Activated naive CD8-positive, alpha-beta T cell treated with anti-CD3 and anti-CD28 coated beads, Interleukin-2, amount 50 U/mL, for 16 hours (primary cell): Measurements from ENCODE around the gene GALNTL6.

Experiments
- DNase-seq: peaks from one replicate; pipeline ENCODE4 v3.0.0-alpha.2; 2020; ENCODE audit warnings: low read depth, low spot score

The GALNTL6 gene

GRCh38 chr4:172547724-172548123 lies 734.5 kb downstream of the GALNTL6 start:
- no peak for DNase-seq

- DNase-seq, result no peak
Measured at GRCh38 chr4:172553216-172553615, 740.0 kb downstream of the GALNTL6 start.

GRCh38 chr4:172554588-172554987 lies 741.4 kb downstream of the GALNTL6 start:
- DNase-seq, result no peak

GRCh38 chr4:172555725-172556124 lies 742.5 kb downstream of the GALNTL6 start:
- DNase-seq, result no peak

GRCh38 chr4:172573899-172574298 lies 760.7 kb downstream of the GALNTL6 start:
- DNase-seq, result no peak

- no peak for DNase-seq
Measured at GRCh38 chr4:172578712-172579111, 765.5 kb downstream of the GALNTL6 start.

GRCh38 chr4:172584816-172585215 lies 771.6 kb downstream of the GALNTL6 start:
- no peak for DNase-seq

- DNase-seq, result no peak
Measured at GRCh38 chr4:172596206-172596605, 783.0 kb downstream of the GALNTL6 start.

GRCh38 chr4:172599554-172599953 lies 786.4 kb downstream of the GALNTL6 start:
- no peak for DNase-seq

- DNase-seq, result no peak
Measured at GRCh38 chr4:172601195-172601594, 788.0 kb downstream of the GALNTL6 start.

GRCh38 chr4:172619218-172619617 lies 806.0 kb downstream of the GALNTL6 start:
- no peak for DNase-seq

- no peak for DNase-seq
Measured at GRCh38 chr4:172619798-172620197, 806.6 kb downstream of the GALNTL6 start.

- no peak for DNase-seq
Measured at GRCh38 chr4:172628263-172628662, 815.1 kb downstream of the GALNTL6 start.

- DNase-seq, result no peak
Measured at GRCh38 chr4:172630280-172630679, 817.1 kb downstream of the GALNTL6 start.

- DNase-seq, result no peak
Measured at GRCh38 chr4:172631832-172632231, 818.6 kb downstream of the GALNTL6 start.

GRCh38 chr4:172648471-172648870 lies 835.3 kb downstream of the GALNTL6 start:
- no peak for DNase-seq

GRCh38 chr4:172649143-172649542 lies 835.9 kb downstream of the GALNTL6 start:
- no peak for DNase-seq

GRCh38 chr4:172650758-172651530 lies 837.7 kb downstream of the GALNTL6 start:
- DNase-seq, result no peak

GRCh38 chr4:172651961-172652360 lies 838.8 kb downstream of the GALNTL6 start:
- no peak for DNase-seq

- DNase-seq, result no peak
Measured at GRCh38 chr4:172652369-172652768, 839.2 kb downstream of the GALNTL6 start.

- no peak for DNase-seq
Measured at GRCh38 chr4:172653676-172654075, 840.5 kb downstream of the GALNTL6 start.

GRCh38 chr4:172654457-172654856 lies 841.3 kb downstream of the GALNTL6 start:
- DNase-seq, result no peak

- DNase-seq, result no peak
Measured at GRCh38 chr4:172656055-172656454, 842.9 kb downstream of the GALNTL6 start.

GRCh38 chr4:172657081-172657480 lies 843.9 kb downstream of the GALNTL6 start:
- no peak for DNase-seq
